NB4 (cell line): ENCODE data around the gene TEX264.

Source experiments
- DNase-seq: peaks from one replicate; pipeline ENCODE4 v3.0.0; 2010; ENCODE audit warnings: low read depth
- H3K4me3 ChIP-seq: one replicate; pipeline ENCODE4 v1.5.1; 2011; ENCODE audit warnings: mild to moderate bottlenecking, low read depth, low read length, moderate library complexity
- CTCF ChIP-seq: IDR thresholded peaks from one replicate; pipeline ENCODE4 v1.5.1; 2012; ENCODE audit warnings: low read depth, low read length
- MYC ChIP-seq: IDR thresholded peaks from 2 replicates; pipeline ENCODE4 v1.6.1; 2011; ENCODE audit warnings: low read depth, low read length
- POLR2A ChIP-seq: IDR thresholded peaks from 2 replicates; pipeline ENCODE4 v1.6.1; 2011; ENCODE audit warnings: mild to moderate bottlenecking; ENCODE audit not compliant: insufficient read length; ENCODE audit errors: extremely low read depth
- TF ChIP-seq, protein P1 (sequence below): IDR thresholded peaks from 2 replicates; pipeline ENCODE4 v1.6.1; 2011; ENCODE audit warnings: low read depth, low read length

TEX264 gene

DNA sequence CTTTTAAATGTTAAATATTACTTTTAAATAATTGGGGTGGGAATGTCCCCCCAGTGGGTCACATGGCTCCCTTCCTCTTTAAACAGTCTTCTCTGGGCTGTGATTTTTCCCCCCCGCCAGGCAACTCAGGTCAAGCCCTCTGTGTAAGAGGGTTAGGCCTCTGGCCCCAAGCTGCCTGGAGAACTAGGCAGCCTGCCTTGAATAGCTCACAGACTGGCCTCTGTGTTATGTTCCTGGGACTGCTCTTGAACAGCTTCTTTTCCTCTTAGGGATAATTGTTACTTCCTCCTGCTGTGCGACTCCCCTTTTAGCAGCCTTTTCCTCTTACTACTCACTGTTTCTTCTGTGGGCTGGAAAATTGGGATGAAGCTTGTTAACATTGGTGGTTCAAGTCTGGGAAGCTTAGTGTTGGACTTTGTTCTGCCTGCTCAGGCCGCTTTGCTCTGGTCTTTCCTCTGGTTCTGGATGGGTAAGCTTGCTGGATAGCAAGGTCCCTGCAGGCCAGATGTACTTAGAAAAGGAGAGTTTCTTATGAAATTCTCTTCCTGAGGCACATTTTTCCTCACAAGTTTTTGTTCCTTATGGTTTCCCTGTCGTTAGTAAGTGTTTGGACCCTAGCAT, 2.2 kb downstream of the TEX264 start:
- no peak for DNase-seq

GRCh38 chr3:51673802-51674654, 3.0 kb downstream of the TEX264 start:
- H3K4me3 ChIP-seq: no peak overlapping the region
- TF ChIP-seq, protein P1, sequence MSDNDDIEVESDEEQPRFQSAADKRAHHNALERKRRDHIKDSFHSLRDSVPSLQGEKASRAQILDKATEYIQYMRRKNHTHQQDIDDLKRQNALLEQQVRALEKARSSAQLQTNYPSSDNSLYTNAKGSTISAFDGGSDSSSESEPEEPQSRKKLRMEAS: no peak
- no peak for TF ChIP-seq CTCF
- no peak for DNase-seq

More for the DNA sequence above, 2.2 kb downstream of the TEX264 start:
- H3K4me3 ChIP-seq: no peak overlapping the region
- no peak for TF ChIP-seq MYC
- TF ChIP-seq POLR2A: no peak
- TF ChIP-seq, protein P1: no peak
- no peak for TF ChIP-seq CTCF

- TF ChIP-seq, protein P1: no peak
- TF ChIP-seq CTCF (no peak), POLR2A (no peak), MYC (no peak)
- no peak for DNase-seq
Observed at GRCh38 chr3:51675201-51675611, 4.2 kb downstream of the TEX264 start.

DNA sequence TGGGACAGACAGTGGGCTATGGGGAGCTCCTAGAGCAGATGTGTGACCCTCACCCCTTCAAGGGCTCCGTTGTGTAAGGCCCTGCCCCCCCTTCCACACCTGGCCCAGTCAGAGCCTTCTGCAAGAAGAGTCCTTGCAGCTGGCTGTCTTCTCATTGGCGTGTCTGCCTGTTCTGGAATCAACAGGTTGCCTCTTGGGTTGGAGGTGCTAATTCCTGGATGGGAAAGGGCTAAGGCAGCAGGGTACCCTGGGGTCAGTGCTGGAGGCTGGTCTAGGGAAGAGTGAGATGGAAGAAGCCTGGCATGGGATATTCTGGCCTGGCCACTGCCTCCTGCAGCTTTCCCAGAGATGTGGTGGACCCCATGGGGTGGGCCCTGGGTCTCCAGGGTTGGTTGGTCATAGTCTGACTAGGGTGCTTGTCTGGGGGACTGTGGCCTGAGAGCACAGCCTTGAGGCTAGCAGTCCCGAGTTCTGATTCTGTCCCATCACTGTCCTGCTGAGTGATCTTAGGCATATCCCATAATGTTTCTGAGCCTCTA, 5.1 kb downstream of the TEX264 start:
- DNase-seq: no peak
- TF ChIP-seq POLR2A (no peak), CTCF (no peak), MYC (no peak)
- TF ChIP-seq, protein P1: no peak
- H3K4me3 ChIP-seq: no peak overlapping the region

More at GRCh38 chr3:51675201-51675611, 4.2 kb downstream of the TEX264 start:
- no peak overlapping the region for H3K4me3 ChIP-seq

GRCh38 chr3:51677358-51677757, 6.3 kb downstream of the TEX264 start:
- H3K4me3 ChIP-seq: no peak overlapping the region
- DNase-seq: no peak
- TF ChIP-seq MYC (no peak), CTCF (no peak), POLR2A (no peak)
- TF ChIP-seq, protein P1: no peak
